NK-92 (cell line): ENCODE measurements around the gene PRICKLE1.

Experiments
- DNase-seq: peaks from one replicate; lab custom pipeline; 2025; ENCODE audit not compliant: unreplicated experiment; lab: John Stamatoyannopoulos, UW

Gene PRICKLE1

GRCh38 chr12:42496886-42497285, 92.7 kb downstream of the PRICKLE1 start:
- DNase-seq: no peak

- DNase-seq: no peak
Measured at GRCh38 chr12:42495244-42495643, 94.3 kb downstream of the PRICKLE1 start.

- DNase-seq: no peak
Measured at GRCh38 chr12:42492267-42492666, 97.3 kb downstream of the PRICKLE1 start.

- DNase-seq: no peak
Measured at GRCh38 chr12:42490261-42490842, 99.2 kb downstream of the PRICKLE1 start.

GRCh38 chr12:42486407-42486806, 103.1 kb downstream of the PRICKLE1 start:
- no peak for DNase-seq

- DNase-seq: no peak
Measured at GRCh38 chr12:42485823-42486222, 103.7 kb downstream of the PRICKLE1 start.

GRCh38 chr12:42484996-42485395, 104.5 kb downstream of the PRICKLE1 start:
- no peak for DNase-seq

- DNase-seq: no peak
Measured at GRCh38 chr12:42483521-42483790, 106.1 kb downstream of the PRICKLE1 start.

- DNase-seq: no peak
Measured at GRCh38 chr12:42482748-42483520, 106.6 kb downstream of the PRICKLE1 start.

GRCh38 chr12:42482041-42482747, 107.4 kb downstream of the PRICKLE1 start:
- DNase-seq: no peak

GRCh38 chr12:42481368-42481767, 108.2 kb downstream of the PRICKLE1 start:
- no peak for DNase-seq

- DNase-seq: no peak
Measured at GRCh38 chr12:42477941-42478340, 111.6 kb downstream of the PRICKLE1 start.

- no peak for DNase-seq
Measured at GRCh38 chr12:42475106-42475505, 114.4 kb downstream of the PRICKLE1 start.

- DNase-seq: no peak
Measured at GRCh38 chr12:42474391-42474790, 115.2 kb downstream of the PRICKLE1 start.

- DNase-seq: no peak
Measured at GRCh38 chr12:42473561-42473960, 116.0 kb downstream of the PRICKLE1 start.

- no peak for DNase-seq
Measured at GRCh38 chr12:42473130-42473529, 116.4 kb downstream of the PRICKLE1 start.

GRCh38 chr12:42472376-42472775, 117.2 kb downstream of the PRICKLE1 start:
- DNase-seq: no peak

- DNase-seq: no peak
Measured at GRCh38 chr12:42469355-42470175, 120.0 kb downstream of the PRICKLE1 start.

- no peak for DNase-seq
Measured at GRCh38 chr12:42468921-42469320, 120.6 kb downstream of the PRICKLE1 start.

- no peak for DNase-seq
Measured at GRCh38 chr12:42468341-42468821, 121.2 kb downstream of the PRICKLE1 start.

- DNase-seq: no peak
Measured at GRCh38 chr12:42463671-42464070, 125.9 kb downstream of the PRICKLE1 start.
